Activated CD4-positive, CD25-positive, alpha-beta regulatory T cell (primary cell): ENCODE measurements around the gene ADCY9.

Experiments used
- DNase-seq, 4 experiments: peaks; one replicate each; lab custom pipeline; 2025; lab: John Stamatoyannopoulos, UW

ADCY9 gene

GRCh38 chr16:3912897-3913296 lies 203.3 kb downstream of the ADCY9 start:
- DNase-seq, result no peak
